Chondrocyte (in vitro differentiated cells): Measurements from ENCODE around the gene LRRC7. TPM values are rescaled to one million over a fixed set of nuclear protein-coding genes. Genes with fewer than 3 reads are reported as not detected.
"Not testable (repeated sequence)": the region's sequence is repeated elsewhere in the genome, so short reads cannot be mapped to it uniquely, and the experiment has no call there.

Experiments
- DNase-seq: peaks from one replicate; pipeline ENCODE4 v3.0.0; 2021; ENCODE audit warnings: mixed read lengths, low spot score
- H3K27ac Mint-ChIP-seq: one replicate; pipeline ENCODE4 v1.8.0; 2021; ENCODE audit warnings: mild to moderate bottlenecking, moderate library complexity, mixed read lengths; ENCODE audit not compliant: unreplicated experiment
- H3K27me3 Mint-ChIP-seq: 2 replicates; pipeline ENCODE4 v1.8.0; 2021; ENCODE audit warnings: low read depth, mixed read lengths
- H3K36me3 Mint-ChIP-seq: 2 replicates; pipeline ENCODE4 v1.8.0; 2021; ENCODE audit warnings: low read depth, mixed read lengths
- H3K4me1 Mint-ChIP-seq: 2 replicates; pipeline ENCODE4 v1.8.0; 2021; ENCODE audit warnings: low read depth, mild to moderate bottlenecking, mixed read lengths
- H3K4me3 Mint-ChIP-seq: one replicate; pipeline ENCODE4 v1.8.0; 2021; ENCODE audit warnings: mild to moderate bottlenecking, moderate library complexity, mixed read lengths; ENCODE audit not compliant: unreplicated experiment
- H3K9me3 Mint-ChIP-seq: 2 replicates; pipeline ENCODE4 v1.8.0; 2021; ENCODE audit warnings: low read depth, mixed read lengths
- total RNA-seq: library from RNA; stranded (reverse); gene quantifications from 3 replicates; pipeline ENCODE4 v1.2.1, GENCODE V29; 2021
- TF ChIP-seq, protein P1 (sequence below): fragments of 200-600 bp; sonication (generic); IDR thresholded peaks from 2 replicates; pipeline ENCODE4 v1.5.0; 2021; ENCODE audit warnings: antibody characterized with exemption, mild to moderate bottlenecking, moderate library complexity

The LRRC7 gene
- total RNA-seq, 1 donor from 2014 or later: not detected

DNA sequence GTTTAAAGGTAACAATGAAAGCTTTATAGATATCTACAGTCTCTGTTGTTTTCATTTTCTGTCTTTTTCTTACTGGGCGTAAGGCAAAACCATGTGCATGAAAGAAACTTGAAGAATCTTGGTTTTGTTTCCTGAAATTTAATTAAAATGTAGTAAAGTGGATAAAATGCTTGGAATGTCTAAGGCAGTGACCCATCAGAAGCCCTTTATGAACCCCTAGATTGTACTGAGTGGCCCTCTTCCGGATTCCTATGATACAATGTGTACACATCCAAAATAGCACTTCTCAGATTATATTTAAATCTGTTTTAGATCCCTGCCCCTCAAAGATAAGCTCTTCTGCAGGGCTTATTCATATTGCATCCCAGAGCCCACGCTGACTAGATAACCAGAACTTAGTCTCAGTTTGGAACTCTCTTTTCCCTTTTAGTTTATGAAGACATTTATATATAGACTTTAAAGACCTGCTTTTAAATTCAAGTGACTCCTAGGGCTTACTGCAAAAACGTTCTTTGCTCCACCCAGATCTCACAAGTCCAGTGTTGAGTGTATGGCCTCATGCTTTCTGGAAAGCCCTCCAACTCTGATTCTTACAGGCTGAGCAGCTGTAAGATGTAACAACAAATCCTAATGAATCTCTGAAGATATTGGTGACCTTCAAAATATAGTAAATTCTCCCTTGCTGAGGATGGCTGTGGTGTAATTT lies 142.9 kb downstream of the LRRC7 start:
- Mint-ChIP-seq H3K27me3 (no peaks in the 10 kb centered on the region), H3K36me3 (no peaks in the 10 kb centered on the region), H3K27ac (no peak overlapping the region), H3K4me1 (peaks cover 9% of the 10 kb centered on the region), H3K9me3 (no peaks in the 10 kb centered on the region), H3K4me3 (no peak overlapping the region)
- TF ChIP-seq, protein P1, sequence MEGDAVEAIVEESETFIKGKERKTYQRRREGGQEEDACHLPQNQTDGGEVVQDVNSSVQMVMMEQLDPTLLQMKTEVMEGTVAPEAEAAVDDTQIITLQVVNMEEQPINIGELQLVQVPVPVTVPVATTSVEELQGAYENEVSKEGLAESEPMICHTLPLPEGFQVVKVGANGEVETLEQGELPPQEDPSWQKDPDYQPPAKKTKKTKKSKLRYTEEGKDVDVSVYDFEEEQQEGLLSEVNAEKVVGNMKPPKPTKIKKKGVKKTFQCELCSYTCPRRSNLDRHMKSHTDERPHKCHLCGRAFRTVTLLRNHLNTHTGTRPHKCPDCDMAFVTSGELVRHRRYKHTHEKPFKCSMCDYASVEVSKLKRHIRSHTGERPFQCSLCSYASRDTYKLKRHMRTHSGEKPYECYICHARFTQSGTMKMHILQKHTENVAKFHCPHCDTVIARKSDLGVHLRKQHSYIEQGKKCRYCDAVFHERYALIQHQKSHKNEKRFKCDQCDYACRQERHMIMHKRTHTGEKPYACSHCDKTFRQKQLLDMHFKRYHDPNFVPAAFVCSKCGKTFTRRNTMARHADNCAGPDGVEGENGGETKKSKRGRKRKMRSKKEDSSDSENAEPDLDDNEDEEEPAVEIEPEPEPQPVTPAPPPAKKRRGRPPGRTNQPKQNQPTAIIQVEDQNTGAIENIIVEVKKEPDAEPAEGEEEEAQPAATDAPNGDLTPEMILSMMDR: no peak
- DNase-seq: no peak

DNA sequence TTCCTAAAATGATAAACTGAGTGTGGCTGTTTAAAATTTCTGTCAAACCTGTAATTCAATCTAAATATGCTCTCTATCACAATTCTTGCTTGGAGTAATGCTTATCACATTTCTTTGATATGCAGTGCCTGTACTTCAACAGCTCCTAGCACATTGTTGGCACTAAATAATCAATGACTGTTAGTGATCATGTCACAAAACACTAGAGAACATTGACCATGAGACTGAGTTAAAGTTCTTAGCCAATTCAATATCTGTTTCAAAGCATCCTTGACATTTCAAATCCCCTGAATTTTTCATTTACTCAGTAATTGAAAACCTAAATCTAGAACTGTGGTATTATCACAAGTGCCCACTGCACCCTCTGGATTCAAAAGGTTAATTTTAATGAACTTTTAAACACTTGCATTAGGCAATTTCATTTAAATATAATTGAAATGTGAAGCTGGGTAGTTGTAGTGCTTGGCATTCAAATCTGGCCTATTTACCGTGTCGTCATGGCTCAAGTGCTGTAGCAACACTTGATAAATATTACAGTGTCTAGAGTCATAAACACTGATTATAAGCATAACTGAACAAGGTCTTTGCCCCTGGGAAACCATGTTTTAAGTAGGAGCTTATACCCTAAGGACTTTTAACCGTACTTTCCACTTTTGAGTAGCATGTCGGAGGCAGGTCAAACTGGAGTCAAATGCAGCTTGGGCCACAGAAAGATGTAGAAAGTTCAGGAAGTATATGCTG lies 143.6 kb downstream of the LRRC7 start:
- Mint-ChIP-seq H3K4me3 (no peak overlapping the region), H3K27ac (no peak overlapping the region), H3K4me1 (peaks cover 9% of the 10 kb centered on the region), H3K9me3 (no peaks in the 10 kb centered on the region), H3K27me3 (no peaks in the 10 kb centered on the region), H3K36me3 (no peaks in the 10 kb centered on the region)
- TF ChIP-seq, protein P1: no peak
- DNase-seq: no peak

DNA sequence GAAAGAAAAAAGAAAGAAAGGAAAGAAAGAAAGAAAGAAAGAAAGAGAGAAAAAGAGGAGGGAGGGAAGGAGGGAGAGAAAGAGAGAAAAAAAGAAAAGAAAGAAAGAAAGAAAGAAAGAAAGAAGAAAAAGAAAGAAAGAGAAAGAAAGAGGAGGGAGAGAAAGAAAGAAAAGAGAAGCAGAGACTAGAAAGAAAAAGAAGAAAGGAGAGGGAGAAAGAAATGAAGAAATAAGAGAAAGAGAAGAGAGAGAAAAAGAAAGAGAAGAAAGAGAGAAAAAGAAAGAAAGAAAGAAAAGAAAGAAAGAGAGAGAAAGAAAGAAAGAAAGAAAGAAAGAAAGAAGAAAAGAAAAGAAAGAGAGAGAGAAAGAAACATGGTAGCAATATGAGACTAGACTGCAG lies 150.1 kb downstream of the LRRC7 start:
- not testable (repeated sequence) for H3K27me3 Mint-ChIP-seq, H3K4me3 Mint-ChIP-seq, H3K36me3 Mint-ChIP-seq, DNase-seq, H3K27ac Mint-ChIP-seq, H3K4me1 Mint-ChIP-seq, H3K9me3 Mint-ChIP-seq

DNA sequence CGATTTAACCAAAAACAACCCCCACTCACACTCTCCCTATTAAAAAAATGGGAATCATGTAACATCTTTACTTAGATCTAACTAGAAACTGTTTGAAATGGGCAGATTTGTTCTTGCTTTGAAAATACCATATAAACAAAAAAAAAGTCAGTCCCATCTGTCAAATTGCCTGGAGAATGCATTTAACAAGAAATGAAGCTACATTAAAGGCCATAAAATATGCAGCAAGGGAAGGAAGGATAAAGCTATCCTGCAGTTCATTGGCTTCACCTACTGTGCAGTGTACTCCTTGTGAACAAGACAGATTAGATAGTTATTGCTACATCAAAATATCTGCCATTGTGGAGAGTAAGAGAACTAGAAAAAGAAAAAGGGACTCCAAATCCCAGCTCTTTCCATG lies 160.5 kb downstream of the LRRC7 start:
- DNase-seq: no peak
- Mint-ChIP-seq H3K27me3 (peaks cover 10% of the 10 kb centered on the region), H3K4me3 (no peak overlapping the region), H3K4me1 (no peaks in the 10 kb centered on the region), H3K36me3 (no peaks in the 10 kb centered on the region), H3K9me3 (no peaks in the 10 kb centered on the region), H3K27ac (no peak overlapping the region)
- TF ChIP-seq, protein P1: no peak

DNA sequence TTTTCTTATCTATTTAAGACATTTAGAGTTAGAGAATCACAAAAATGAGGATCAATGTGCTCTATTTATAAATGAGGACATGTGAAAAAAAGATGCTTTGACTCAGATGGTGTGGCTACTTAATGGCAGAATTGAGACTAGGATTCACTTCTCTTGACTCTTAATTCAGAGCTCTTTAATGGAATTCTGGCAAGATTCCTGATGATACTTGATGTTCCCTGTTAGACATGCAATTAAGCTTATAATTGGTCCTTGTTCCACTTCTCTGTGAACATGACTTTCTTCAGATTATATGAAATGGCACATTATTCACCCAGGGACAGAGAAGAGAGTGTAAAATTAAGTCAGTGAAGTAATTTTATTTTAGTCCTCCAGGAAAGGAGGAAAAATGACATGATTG lies 165.3 kb downstream of the LRRC7 start:
- Mint-ChIP-seq H3K27ac (no peak overlapping the region), H3K36me3 (no peaks in the 10 kb centered on the region), H3K4me1 (no peaks in the 10 kb centered on the region), H3K9me3 (peaks cover 8% of the 10 kb centered on the region), H3K4me3 (no peak overlapping the region), H3K27me3 (peaks cover 12% of the 10 kb centered on the region)
- TF ChIP-seq, protein P1: no peak
- DNase-seq: no peak
